HG02642 (cell line): ENCODE measurements around the gene CNST.
"Not testable (repeated sequence)": the region's sequence is repeated elsewhere in the genome, so short reads cannot be mapped to it uniquely, and the experiment has no call there.

Experiments used
- ATAC-seq: cut with Tn5 transposase; IDR thresholded peaks from one replicate; pipeline ENCODE4 v1.9.1; 2021; ENCODE audit warnings: mild to moderate bottlenecking; ENCODE audit not compliant: unreplicated experiment, poor library complexity

The CNST gene

DNA sequence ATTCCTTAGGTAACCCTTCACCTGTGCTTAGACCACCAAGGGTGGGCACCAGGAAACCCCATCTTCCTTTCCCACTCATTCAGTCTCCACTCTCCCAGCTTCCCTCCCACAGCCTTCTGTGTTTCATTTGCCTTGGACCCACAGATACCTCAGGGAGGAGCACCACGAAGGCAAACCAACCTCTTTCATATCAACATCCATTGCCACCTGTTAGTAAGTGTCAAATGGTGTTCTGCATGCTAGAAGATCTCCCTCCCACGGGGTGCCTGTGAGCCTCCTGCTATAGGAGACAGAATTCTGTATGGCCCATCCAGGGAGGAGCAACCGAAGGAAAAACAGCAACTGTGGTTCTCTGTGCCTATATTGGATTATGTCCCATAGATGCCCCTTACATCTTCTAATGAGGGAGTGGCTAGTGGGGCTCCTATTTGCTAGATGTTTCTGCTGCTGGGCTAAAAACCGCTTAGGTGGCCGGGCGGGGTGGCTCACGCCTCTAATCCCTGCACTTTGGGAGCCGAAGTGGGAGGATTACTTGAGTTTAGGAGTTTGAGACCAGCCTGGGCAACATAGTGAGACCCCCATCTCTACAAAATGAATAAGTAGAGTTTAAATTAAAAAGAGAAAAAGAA lies 132.3 kb downstream of the CNST start:
- ATAC-seq = no peak

DNA sequence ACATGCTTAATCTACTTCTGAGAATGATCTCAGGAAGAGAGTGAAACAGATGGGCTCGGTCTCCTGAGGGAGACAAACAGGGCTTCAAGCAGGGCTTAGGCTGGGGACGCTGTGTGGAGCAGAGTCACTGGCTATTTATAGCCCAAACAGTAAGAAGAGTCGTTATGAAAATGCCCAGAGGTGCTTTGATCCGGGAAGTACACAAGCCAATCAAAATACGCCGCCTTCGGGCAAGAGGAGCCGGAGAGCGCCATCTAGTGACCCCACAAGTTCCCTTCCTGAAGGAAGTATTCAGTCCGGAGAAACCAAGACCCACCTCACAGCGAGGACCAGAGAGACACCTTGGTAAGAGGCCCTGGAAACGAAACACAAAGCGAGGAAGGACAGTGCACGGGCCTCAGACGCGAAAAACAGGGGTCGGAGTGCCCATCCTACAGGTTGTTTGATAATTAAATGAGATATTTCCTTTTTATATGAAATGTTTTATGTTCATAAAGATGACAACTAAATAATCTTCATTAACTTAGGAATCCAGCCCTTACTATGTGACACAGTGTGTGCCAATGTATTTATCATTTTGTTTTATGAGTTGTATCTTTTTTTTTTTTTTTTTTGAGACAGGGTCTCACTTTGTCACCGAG lies 133.0 kb downstream of the CNST start:
- peak; percentile 92 for ATAC-seq

DNA sequence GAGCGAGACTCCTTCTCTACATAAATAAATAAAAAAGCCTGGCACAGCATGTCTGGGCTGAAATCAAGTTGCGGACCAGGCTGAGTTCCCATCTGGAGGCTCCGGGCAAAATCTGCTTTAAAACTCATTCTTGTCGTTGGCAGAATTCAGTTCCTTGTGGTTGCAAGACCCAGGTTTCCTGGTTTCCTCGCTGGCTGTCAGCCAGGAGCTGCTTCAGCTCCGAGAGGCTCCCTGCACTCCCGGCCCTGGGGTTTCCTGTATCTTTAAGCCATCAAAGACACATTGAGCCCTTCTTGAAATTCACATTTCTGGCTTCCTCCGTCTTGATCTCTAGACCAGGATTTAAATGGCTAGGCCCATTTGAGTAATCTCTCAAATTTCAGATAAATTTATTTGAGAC lies 137.3 kb downstream of the CNST start:
- no peak for ATAC-seq

- no peak for ATAC-seq
Observed at GRCh38 chr1:246705368-246705767, 139.1 kb downstream of the CNST start.

DNA sequence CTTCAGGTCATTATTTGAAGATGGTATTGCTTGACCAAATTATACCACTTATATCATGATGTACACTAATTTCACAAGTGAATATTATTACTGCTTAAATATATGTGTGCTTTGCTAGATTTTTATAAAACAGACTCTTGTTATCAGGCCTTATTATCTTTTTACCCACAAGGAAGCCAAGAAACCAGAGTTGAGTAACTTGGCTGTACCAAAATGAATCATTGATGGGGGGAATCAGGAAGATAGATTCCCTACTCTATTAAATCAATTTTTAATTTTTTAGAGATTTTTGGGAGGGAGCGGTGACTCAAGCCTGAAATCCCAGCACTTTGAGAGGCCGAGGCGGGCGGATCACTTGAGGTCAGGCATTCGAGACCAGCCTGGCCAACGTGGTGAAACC lies 141.9 kb downstream of the CNST start:
- no peak for ATAC-seq

DNA sequence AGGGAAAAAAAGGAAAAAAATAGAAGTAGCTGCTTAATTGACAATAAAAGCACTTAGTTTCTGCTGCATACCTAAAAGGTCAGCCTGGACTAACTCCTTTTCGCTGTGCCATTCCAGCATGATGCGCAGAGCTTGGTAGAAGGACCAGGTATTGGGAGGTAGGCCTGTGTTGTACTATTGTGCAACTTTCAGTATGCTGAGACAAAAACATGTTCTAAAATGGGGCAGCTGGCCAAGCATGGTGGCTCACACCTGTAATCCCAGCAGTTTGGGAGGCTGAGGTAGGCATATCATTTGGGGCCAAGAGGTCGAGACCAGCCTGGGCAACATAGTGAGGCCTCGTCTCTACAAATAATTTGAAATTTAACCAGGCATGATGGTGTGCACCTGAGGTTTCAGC lies 142.9 kb downstream of the CNST start:
- ATAC-seq = no peak

DNA sequence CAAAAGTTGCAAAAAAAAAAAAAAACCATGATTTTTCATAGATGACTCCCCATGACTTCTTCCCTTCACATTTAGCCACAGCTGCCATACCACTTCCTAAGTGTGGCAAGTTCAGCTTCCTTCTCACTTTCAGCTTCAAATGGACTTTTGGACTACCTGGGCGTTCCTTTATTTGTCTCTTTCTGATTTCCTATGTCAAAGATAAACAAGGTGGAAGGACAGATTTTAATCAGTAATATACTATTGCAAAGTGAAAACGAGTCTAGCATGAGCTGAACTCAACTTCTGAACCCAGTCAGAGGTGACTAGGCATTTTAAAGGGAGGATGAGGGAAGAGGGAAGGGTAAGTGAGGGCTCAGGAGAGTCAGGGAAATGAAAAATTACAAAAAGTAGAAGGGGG lies 143.6 kb downstream of the CNST start:
- no peak for ATAC-seq

- no peak for ATAC-seq
Observed at GRCh38 chr1:246711548-246712003, 145.3 kb downstream of the CNST start.

DNA sequence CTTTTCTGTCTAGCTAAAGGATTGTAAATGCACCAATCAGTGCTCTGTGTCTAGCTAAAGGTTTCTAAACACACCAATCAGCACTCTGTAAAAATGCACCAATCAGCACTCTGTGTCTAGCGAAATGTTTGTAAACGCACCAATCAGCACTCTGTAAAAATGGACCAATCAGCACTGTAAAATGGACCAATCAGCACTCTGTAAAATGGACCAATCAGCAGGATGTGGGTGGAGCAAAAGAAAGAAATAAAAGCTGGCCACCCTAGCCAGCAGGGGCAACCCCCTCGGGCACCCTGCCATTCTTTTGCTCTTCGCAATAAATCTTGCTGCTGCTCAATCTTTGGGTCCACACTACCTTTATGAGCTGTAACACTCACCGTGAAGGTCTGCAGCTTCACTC lies 146.2 kb downstream of the CNST start:
- not testable (repeated sequence) for ATAC-seq
